PC-3 (cell line): ENCODE data around the gene CAV1.

Experiments
- EZH2 ChIP-seq: fragments of 300-600 bp; sonication (generic); IDR thresholded peaks from one replicate; pipeline ENCODE4 v1.6.1; 2017; ENCODE audit warnings: antibody characterized with exemption, mild to moderate bottlenecking, low read length; ENCODE audit not compliant: unreplicated experiment
- TF ChIP-seq, protein P1 (sequence below): fragments of 300-600 bp; sonication (generic); conservative IDR thresholded peaks from 2 replicates; pipeline ENCODE4 v1.5.1; 2017; ENCODE audit warnings: antibody characterized with exemption, low read depth, mild to moderate bottlenecking, low read length

DNA sequence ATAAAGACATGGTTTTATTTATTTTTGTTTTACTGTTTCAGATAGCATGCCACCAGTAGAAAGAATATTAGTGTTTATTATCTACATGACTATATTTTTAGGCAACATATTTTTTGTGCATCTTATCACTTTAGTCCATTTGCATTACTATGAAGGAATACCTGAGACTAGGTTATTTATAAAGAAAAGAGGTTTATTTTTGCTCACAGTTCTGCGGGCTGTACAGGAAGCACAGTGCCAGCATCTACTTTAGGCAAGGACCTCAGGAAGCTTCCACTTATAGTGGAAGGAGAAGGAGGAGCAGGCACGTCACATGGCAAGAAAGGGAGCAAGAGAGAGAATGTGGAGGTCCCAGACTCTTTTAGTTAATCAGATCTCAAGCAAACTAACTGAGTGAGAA, 19.6 kb upstream of the CAV1 start:
- TF ChIP-seq, protein P1, sequence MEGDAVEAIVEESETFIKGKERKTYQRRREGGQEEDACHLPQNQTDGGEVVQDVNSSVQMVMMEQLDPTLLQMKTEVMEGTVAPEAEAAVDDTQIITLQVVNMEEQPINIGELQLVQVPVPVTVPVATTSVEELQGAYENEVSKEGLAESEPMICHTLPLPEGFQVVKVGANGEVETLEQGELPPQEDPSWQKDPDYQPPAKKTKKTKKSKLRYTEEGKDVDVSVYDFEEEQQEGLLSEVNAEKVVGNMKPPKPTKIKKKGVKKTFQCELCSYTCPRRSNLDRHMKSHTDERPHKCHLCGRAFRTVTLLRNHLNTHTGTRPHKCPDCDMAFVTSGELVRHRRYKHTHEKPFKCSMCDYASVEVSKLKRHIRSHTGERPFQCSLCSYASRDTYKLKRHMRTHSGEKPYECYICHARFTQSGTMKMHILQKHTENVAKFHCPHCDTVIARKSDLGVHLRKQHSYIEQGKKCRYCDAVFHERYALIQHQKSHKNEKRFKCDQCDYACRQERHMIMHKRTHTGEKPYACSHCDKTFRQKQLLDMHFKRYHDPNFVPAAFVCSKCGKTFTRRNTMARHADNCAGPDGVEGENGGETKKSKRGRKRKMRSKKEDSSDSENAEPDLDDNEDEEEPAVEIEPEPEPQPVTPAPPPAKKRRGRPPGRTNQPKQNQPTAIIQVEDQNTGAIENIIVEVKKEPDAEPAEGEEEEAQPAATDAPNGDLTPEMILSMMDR: no peak
- no peak for TF ChIP-seq EZH2
